ENCODE results near the gene ZNF292. TPM values are rescaled to one million over a fixed set of nuclear protein-coding genes. Genes with fewer than 3 reads are reported as not detected.

ZNF292 gene
- total and polyA plus RNA-seq, 2 donors (not counting 1 experiment from before 2014, with no cell fraction given), result 10.1 to 84.1 TPM

DNA sequence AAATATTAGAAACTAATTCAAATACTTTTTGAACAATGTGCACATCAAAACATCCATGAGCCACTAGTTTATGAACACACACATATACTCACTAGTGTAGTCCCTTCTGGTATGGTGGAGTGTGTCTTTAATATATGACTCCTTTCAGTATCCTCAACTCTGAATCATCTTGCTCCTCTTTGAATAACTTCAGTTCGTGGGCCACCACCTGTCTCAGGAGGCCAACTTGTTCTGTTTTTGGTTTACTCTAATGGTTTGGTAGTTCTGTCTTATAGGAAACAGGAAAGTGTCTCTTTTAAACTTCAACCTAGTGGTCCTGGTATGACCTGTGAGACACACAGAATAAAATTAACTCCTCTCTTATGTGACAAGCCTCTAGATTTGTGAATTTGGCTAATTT lies 55.6 kb downstream of the ZNF292 start:
- Histone ChIP-seq H3K4me2 (replicated peaks; ENCODE audit: low read depth, low read length, poor library complexity, severe bottlenecking) (no peak overlapping the region), H3K27me3 (replicated peaks in 1 of 4; ENCODE audit: control extremely low read depth in 1 of 4, control insufficient read depth in 3 of 4, insufficient read depth in 4 of 4, low read length in 3 of 4) (no peaks in the 10 kb centered on the region), H3K4me3 (ENCODE audit: control extremely low read depth in 1 of 5, extremely low read depth in 1 of 5, insufficient read depth in 1 of 5, low read depth in 2 of 5, low read length in 4 of 5) (no peak overlapping the region), H3K27ac (ENCODE audit: low read length in 2 of 2) (no peak overlapping the region), H3K79me2 (ENCODE audit: control insufficient read depth, insufficient read depth, low read length) (peaks cover 81% of the 10 kb centered on the region), H3K4me1 (ENCODE audit: control insufficient read depth in 2 of 2, insufficient read depth in 2 of 2, low read length in 2 of 2) (peaks cover 10 to 19% of the 10 kb centered on the region in 2 donors), H2AFZ (ENCODE audit: insufficient read depth, low read depth, low read length, poor library complexity, severe bottlenecking) (no peak overlapping the region), H3K9me3 (ENCODE audit: control extremely low read depth in 1 of 3, control insufficient read depth in 2 of 3, insufficient read depth in 1 of 3, low read length in 2 of 3) (no peaks in the 10 kb centered on the region), H3K9ac (ENCODE audit: low read length) (no peak overlapping the region), H4K20me1 (ENCODE audit: control insufficient read depth, insufficient read depth, low read length, poor library complexity, severe bottlenecking) (peaks cover 81% of the 10 kb centered on the region), H3K36me3 (replicated peaks in 1 of 2; ENCODE audit: control extremely low read depth in 1 of 2, control insufficient read depth in 1 of 2, extremely low read depth in 1 of 2, insufficient read depth in 2 of 2, low read length in 1 of 2) (peaks cover 8 to 9% of the 10 kb centered on the region in 2 experiments)
- H3K9me3 Mint-ChIP-seq (ENCODE audit: insufficient read depth), result no peaks in the 10 kb centered on the region
- peak overlapping the region; percentile 4 for H3K27ac Mint-ChIP-seq
- no peaks in the 10 kb centered on the region for H3K27me3 Mint-ChIP-seq
- H3K4me1 Mint-ChIP-seq, result peaks cover 62% of the 10 kb centered on the region
- TF ChIP-seq, protein P1, sequence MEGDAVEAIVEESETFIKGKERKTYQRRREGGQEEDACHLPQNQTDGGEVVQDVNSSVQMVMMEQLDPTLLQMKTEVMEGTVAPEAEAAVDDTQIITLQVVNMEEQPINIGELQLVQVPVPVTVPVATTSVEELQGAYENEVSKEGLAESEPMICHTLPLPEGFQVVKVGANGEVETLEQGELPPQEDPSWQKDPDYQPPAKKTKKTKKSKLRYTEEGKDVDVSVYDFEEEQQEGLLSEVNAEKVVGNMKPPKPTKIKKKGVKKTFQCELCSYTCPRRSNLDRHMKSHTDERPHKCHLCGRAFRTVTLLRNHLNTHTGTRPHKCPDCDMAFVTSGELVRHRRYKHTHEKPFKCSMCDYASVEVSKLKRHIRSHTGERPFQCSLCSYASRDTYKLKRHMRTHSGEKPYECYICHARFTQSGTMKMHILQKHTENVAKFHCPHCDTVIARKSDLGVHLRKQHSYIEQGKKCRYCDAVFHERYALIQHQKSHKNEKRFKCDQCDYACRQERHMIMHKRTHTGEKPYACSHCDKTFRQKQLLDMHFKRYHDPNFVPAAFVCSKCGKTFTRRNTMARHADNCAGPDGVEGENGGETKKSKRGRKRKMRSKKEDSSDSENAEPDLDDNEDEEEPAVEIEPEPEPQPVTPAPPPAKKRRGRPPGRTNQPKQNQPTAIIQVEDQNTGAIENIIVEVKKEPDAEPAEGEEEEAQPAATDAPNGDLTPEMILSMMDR (IDR thresholded peaks at IDR 0.05), result no peak
- no peak for TF ChIP-seq EZH2 (IDR thresholded peaks at IDR 0.05; ENCODE audit: borderline replicate concordance, insufficient read depth, low read depth, low read length, poor library complexity, severe bottlenecking)
- peak; percentile 21 for ATAC-seq (ENCODE audit: low read depth)
- ChIA-PET CTCF (no interaction called here), POLR2A (no interaction called here)
- intact Hi-C loops (cut with micrococcal nuclease), result no loop called here
- peak; percentile 10 for DNase-seq
- WGBS (ENCODE audit: insufficient coverage), result no CpG with 5 or more reads among the region's 1 CpG
- H3K4me3 Mint-ChIP-seq, result no peak overlapping the region

DNA sequence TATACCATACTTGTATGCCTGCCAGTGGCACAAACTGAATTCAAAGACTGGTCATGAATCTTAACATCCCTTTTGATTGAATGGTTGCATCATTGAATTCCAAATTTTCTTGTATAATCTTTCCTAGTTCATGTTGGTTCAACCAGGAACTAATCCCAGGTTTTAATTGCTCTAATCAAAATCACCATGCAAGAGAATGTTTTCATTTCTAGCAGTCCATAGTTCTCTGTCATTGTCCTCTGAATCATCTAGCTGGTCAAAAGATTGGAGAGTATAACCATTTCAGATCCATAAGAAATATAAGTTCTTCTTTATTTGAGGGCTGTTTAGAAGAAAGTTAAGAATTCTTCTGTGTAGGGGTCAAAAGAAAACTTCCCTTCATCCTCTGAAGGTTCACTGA lies 57.2 kb downstream of the ZNF292 start:
- Histone ChIP-seq H3K79me2 (ENCODE audit: control insufficient read depth, insufficient read depth, low read length) (peaks cover 65% of the 10 kb centered on the region), H3K27me3 (replicated peaks in 1 of 4; ENCODE audit: control extremely low read depth in 1 of 4, control insufficient read depth in 3 of 4, insufficient read depth in 4 of 4, low read length in 3 of 4) (no peaks in the 10 kb centered on the region), H3K4me3 (ENCODE audit: control extremely low read depth in 1 of 5, extremely low read depth in 1 of 5, insufficient read depth in 1 of 5, low read depth in 2 of 5, low read length in 4 of 5) (no peak overlapping the region), H3K9me3 (ENCODE audit: control extremely low read depth in 1 of 3, control insufficient read depth in 2 of 3, insufficient read depth in 1 of 3, low read length in 2 of 3) (no peaks in the 10 kb centered on the region), H4K20me1 (ENCODE audit: control insufficient read depth, insufficient read depth, low read length, poor library complexity, severe bottlenecking) (peaks cover 66% of the 10 kb centered on the region), H2AFZ (ENCODE audit: insufficient read depth, low read depth, low read length, poor library complexity, severe bottlenecking) (no peak overlapping the region), H3K36me3 (replicated peaks in 1 of 2; ENCODE audit: control extremely low read depth in 1 of 2, control insufficient read depth in 1 of 2, extremely low read depth in 1 of 2, insufficient read depth in 2 of 2, low read length in 1 of 2) (peaks cover 8 to 17% of the 10 kb centered on the region in 2 experiments), H3K4me1 (ENCODE audit: control insufficient read depth in 2 of 2, insufficient read depth in 2 of 2, low read length in 2 of 2) (peaks cover 10 to 19% of the 10 kb centered on the region in 2 donors), H3K4me2 (replicated peaks; ENCODE audit: low read depth, low read length, poor library complexity, severe bottlenecking) (no peak overlapping the region), H3K9ac (ENCODE audit: low read length) (no peak overlapping the region), H3K27ac (ENCODE audit: low read length in 2 of 2) (no peak overlapping the region)
- Mint-ChIP-seq H3K4me1 (peaks cover 48% of the 10 kb centered on the region), H3K27ac (no peak overlapping the region), H3K4me3 (no peak overlapping the region), H3K9me3 (ENCODE audit: insufficient read depth) (no peaks in the 10 kb centered on the region), H3K27me3 (no peaks in the 10 kb centered on the region)
- TF ChIP-seq EZH2 (IDR thresholded peaks at IDR 0.05; ENCODE audit: borderline replicate concordance, insufficient read depth, low read depth, low read length, poor library complexity, severe bottlenecking), result no peak
- TF ChIP-seq, protein P1 (IDR thresholded peaks at IDR 0.05), result no peak
- ChIA-PET CTCF (no interaction called here), POLR2A (no interaction called here)
- intact Hi-C loops (cut with micrococcal nuclease), result no loop called here
- ATAC-seq (ENCODE audit: low read depth) (no peak), DNase-seq (no peak)

Data from B cell (primary cell).